Measurements from ENCODE around the gene PLCL1.

PLCL1 gene

DNA sequence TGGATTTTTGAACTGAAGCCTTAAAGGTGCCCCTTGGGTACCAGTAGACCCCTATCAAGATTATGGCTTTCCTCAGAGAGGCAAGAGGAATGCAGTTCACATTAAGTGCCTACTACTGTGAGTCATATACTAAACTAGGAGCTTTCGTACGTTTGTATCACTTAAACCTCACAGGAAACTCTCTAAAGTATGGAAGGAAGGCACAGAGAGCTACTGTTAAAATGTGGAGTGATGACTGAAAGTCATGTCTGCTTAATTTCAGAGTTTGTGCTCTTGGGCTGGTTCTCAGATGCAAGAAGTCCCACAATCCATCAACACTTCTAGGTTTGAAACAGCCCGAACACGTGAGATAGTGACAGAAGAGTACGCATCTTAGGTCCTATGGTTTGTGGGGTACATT lies 4.7 kb downstream of the PLCL1 start:
- TF ChIP-seq, protein P1, sequence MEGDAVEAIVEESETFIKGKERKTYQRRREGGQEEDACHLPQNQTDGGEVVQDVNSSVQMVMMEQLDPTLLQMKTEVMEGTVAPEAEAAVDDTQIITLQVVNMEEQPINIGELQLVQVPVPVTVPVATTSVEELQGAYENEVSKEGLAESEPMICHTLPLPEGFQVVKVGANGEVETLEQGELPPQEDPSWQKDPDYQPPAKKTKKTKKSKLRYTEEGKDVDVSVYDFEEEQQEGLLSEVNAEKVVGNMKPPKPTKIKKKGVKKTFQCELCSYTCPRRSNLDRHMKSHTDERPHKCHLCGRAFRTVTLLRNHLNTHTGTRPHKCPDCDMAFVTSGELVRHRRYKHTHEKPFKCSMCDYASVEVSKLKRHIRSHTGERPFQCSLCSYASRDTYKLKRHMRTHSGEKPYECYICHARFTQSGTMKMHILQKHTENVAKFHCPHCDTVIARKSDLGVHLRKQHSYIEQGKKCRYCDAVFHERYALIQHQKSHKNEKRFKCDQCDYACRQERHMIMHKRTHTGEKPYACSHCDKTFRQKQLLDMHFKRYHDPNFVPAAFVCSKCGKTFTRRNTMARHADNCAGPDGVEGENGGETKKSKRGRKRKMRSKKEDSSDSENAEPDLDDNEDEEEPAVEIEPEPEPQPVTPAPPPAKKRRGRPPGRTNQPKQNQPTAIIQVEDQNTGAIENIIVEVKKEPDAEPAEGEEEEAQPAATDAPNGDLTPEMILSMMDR (IDR thresholded peaks at IDR 0.05; ENCODE audit: borderline replicate concordance, insufficient read depth, low read depth, low read length) = no peak
- H3K4me3 ChIP-seq (ENCODE audit: low read depth, low read length) = no peak overlapping the region

DNA sequence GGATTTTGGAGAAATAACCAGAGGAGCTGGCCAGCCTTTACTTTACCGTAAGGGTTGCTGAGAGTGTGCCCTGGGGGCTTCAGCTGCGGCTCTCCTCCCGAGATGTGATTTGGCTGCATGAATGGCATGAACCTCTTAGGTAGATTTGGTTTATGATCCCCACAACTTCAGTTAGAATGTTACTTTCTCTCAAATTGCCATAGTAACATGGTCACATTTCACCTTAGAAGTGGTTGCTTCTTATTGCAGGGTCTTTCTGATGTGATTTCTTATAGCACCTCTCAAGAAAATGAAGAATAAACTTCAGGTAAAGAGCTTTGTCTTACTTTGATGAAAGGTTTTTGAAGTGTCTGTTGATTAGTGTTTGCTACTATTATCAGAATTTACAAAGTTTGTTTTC lies 5.6 kb downstream of the PLCL1 start:
- TF ChIP-seq, protein P1 (IDR thresholded peaks at IDR 0.05; ENCODE audit: borderline replicate concordance, insufficient read depth, low read depth, low read length) = no peak
- H3K4me3 ChIP-seq (ENCODE audit: low read depth, low read length) = no peak overlapping the region

DNA sequence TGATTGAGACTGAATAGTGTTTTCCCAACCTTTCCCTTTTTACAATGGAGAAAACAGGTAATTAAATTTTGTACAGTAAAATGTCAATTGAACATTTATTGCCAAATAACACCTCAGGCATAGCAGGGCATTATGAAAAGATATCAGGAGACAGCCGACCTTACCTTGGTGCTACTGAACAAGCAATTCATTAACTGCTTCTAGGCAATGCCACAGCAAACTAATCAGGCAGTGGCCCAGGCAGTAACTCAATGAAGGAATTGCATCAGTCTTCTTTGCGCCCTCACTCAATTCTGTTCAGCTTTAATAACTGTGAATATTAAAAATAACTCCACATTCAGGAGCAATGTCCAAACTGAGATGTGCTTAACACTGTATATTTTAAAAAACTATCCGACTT lies 6.1 kb downstream of the PLCL1 start:
- no peak overlapping the region for H3K4me3 ChIP-seq (ENCODE audit: low read depth, low read length)
- TF ChIP-seq, protein P1 (IDR thresholded peaks at IDR 0.05; ENCODE audit: borderline replicate concordance, insufficient read depth, low read depth, low read length) = no peak

DNA sequence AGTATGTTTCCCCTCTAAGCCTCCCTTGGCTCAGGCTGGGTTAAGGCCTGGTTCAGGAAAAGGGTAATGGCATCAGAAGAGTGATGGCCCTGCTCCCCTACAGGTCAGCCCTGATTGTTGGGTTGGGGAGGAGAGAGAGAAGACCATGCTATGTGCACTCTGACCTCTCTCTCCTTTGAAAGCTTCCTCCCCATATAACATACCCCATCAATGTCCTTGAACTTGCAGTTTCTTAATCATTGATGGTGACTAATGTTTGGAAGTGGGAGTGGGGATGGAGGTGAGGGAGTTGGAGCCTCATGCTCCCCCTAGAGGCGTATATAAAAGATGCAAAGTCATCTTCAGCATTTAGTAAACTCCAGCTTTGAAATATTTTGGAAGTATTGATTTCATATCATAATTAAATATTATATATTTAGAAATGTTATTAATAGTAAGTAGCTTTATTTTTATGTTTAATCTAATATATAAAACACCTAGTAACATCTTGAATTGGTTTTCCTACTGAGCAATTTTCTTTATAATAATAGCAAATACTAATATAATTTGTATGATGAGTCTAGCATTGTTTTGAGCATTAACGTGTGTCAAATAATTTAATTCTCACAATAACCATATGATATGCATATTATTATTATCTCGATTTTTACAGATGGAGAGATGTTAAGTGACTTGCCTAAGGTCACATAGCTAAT lies 8.8 kb downstream of the PLCL1 start:
- TF ChIP-seq, protein P1 (IDR thresholded peaks at IDR 0.05; ENCODE audit: borderline replicate concordance, insufficient read depth, low read depth, low read length) = peak; percentile 50; the same call in 1 of the 2 replicates
- no peak overlapping the region for H3K4me3 ChIP-seq (ENCODE audit: low read depth, low read length)

DNA sequence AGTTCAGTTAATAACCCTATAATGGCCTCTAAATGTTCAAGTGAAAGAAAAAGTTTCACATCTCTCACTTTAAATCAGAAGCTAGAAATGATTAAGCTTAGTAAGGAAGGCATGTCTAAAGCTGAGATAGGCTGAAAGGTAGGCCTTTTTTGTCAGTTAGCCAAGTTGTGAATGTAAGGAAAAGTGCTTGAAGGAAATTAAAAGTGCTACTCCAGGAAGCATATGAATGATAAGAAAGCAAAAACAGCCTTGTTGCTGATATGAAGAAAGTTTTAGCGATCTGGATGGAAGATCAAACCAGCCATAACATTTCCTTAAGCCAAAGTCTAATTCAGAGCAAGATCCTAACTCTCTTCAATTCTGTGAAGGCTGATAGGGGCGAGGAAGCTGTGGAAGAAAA lies 10.1 kb downstream of the PLCL1 start:
- H3K4me3 ChIP-seq (ENCODE audit: low read depth, low read length) = no peak overlapping the region
- TF ChIP-seq, protein P1 (IDR thresholded peaks at IDR 0.05; ENCODE audit: borderline replicate concordance, insufficient read depth, low read depth, low read length) = no peak

DNA sequence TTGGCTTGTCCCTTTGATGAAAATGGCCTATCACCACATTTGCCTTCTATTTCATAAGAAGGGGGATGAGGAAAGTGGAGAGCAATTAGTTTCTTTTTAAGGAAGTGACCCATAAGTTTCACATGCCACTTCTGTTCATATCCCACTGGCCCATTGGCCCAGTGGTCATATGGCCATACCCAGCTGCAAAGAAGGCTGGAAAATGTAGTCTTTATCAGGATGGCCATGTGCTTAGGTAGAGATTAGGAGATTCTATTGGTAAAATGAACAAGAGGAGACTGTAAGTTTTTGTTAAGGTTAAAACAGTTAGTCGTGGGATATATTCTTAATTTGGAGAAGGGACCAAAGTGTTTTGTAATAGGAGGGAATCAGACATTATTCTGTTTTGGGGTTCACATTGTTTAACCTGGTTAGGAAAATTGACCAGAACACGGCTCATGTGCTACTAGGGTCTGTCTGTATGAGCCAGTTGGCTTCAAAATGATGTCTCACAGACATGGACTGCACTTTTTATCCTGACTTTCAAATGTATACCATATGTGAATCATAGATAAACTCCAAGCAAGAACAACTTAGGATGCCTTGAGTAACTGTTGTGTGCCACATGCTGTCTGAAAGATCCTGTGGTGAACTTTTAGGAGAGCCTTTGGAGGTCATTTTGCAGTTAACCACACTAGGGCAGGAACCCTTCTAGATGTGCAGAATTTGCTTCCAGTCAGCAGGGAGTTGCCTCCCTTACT lies 17.3 kb downstream of the PLCL1 start:
- TF ChIP-seq, protein P1 (IDR thresholded peaks at IDR 0.05; ENCODE audit: borderline replicate concordance, insufficient read depth, low read depth, low read length) = no peak
- no peak overlapping the region for H3K4me3 ChIP-seq (ENCODE audit: low read depth, low read length)

DNA sequence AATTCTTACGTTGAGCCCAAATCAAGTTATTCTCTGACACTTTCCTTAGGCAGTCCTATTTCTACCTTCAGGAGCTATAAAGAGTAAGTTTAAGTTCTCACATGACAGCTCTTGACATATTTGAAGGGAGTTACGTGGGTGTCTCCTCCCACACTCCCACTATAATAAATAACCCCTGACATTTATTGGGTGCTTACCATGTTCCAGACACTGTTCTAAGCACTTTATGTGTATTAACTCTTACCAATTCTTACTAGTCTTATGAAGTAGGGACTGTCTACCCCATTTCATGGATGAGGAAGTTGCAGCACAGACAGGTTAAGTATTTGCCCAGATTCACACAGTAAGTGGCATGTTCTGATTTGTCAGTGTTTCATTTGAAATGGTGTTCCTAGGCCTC lies 17.9 kb downstream of the PLCL1 start:
- TF ChIP-seq, protein P1 (IDR thresholded peaks at IDR 0.05; ENCODE audit: borderline replicate concordance, insufficient read depth, low read depth, low read length) = no peak
- H3K4me3 ChIP-seq (ENCODE audit: low read depth, low read length) = no peak overlapping the region
